H54 (cell line): Measurements from ENCODE around the gene DHX35.

Source experiments
- DNase-seq: peaks from one replicate; pipeline ENCODE4 v3.0.0; 2011; ENCODE audit warnings: low spot score, mixed read lengths; ENCODE audit not compliant: insufficient read length
- FAIRE-seq: peaks from 3 replicates; lab custom pipeline; 2011; peaks lifted over from hg19 to GRCh38; lab: Jason Lieb, UNC
- POLR2A ChIP-seq: IDR thresholded peaks from 2 replicates; pipeline ENCODE4 v1.6.1; 2011; ENCODE audit warnings: low read depth, mild to moderate bottlenecking, low read length

Gene DHX35

DNA sequence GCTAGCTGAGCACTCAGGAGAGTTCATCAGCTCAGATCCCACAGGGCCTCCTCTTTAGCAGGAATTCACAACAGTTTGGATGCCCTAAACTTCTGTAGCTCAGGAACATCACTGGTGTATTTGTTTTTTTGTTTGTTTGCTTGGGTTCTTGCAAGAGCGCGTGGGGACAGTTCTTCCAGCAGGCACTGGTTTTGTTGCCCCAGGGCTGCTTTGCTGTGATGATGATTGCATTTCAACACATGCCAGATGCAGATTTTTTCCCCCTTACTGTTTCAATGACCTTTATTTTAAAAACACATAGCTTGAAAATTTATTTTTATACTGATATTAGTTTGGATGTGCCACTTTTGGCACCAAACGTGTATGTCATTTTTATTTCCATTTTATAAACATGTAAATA, 77.1 kb downstream of the DHX35 start:
- no peak for FAIRE-seq

DNA sequence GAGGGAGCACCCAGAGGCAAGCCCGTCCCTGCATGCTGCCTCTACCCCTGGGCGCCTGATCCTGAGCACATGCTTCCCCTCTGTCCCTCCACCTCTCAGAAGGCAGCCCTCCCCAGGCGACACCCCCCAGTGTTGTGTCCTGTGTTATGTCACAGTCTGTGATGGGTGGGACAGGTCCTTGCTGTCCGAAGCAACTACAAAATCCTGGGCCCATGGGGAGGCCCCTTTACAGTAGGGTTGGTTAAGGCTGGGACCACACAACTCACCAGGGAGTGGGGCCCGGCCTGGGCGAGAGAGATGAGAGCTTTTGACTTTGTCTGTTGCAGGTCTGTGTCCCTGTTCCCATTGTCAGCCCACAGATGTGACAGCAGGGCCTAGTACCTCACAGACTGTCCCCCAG, 78.0 kb downstream of the DHX35 start:
- TF ChIP-seq POLR2A = no peak
- DNase-seq (no peak), FAIRE-seq (no peak)

More for the DNA sequence above, 77.1 kb downstream of the DHX35 start:
- no peak for TF ChIP-seq POLR2A
- no peak for DNase-seq

- TF ChIP-seq POLR2A = no peak
- FAIRE-seq (no peak), DNase-seq (no peak)
Observed at GRCh38 chr20:39041067-39041466, 78.9 kb downstream of the DHX35 start.

DNA sequence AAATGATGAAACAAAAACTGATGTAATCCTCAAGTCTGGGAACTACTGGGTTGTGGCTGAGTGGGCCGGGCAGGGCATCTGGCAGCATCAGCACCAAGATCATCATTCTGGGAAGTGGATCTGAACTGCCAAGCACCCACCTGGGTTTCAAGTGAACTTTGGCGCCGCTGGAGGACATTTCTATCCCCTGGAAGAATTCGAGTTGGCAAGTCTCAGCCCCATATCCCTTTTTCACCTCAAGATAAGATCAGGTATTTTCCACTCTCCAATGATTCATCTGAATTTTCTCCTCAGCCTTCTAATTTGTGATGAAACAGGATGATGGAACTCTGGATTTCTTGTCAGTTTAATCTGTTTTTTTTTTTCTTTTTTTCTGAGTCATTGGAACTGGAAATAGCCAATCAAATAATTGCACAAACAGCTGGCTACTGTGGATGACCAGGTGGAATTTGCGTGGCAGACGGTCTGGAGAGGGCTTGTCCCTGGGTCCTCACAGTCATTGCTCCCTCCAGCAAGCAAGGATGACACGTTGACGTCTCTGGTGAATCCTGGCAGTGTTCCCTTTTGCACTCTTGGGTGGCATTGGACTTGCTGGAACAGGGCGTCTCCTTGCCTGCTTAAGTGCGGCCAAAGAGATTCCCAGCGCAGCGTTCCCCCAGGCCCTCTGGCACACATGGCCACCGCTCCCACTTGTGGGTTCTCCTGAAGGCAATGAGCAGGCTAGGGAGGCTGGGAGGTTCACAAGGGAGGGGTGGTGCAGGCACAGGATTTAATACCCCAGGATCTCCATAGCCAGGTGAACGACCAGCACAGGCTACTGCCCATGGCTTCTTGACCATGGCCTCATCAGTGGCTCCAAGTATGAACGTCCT, 80.4 kb downstream of the DHX35 start:
- DNase-seq (no peak), FAIRE-seq (no peak)
- TF ChIP-seq POLR2A = no peak

GRCh38 chr20:39044501-39044900, 82.4 kb downstream of the DHX35 start:
- DNase-seq = no peak
- no peak for TF ChIP-seq POLR2A
- FAIRE-seq = no peak

GRCh38 chr20:39045676-39046075, 83.5 kb downstream of the DHX35 start:
- no peak for DNase-seq
- FAIRE-seq = no peak
- TF ChIP-seq POLR2A = no peak

- FAIRE-seq (no peak), DNase-seq (no peak)
- no peak for TF ChIP-seq POLR2A
Observed at GRCh38 chr20:39047417-39047985, 85.4 kb downstream of the DHX35 start.

- no peak for TF ChIP-seq POLR2A
- DNase-seq (peak; percentile 84), FAIRE-seq (no peak)
Observed at GRCh38 chr20:39048000-39048696, 86.0 kb downstream of the DHX35 start.

DNA sequence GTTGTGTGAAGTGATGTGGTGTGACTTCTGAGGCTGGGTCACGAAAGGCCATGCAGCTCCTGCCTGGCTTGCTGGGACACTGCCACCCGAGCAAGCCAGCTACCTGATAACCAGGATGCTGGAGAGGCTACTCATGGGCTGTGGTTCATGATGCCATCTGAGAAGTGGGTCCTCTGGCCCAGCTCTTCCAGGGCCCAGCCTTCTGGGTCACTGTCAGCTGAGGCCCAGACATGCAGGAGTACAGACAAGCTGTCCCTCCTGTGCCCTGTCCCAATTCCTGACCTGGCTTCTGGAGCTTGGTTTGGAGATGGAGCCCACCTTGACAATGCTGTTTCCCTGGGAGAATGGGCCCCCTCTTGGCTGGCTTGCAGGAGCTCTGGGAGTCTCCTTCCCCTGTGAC, 87.0 kb downstream of the DHX35 start:
- no peak for TF ChIP-seq POLR2A
- DNase-seq = no peak
- no peak for FAIRE-seq

GRCh38 chr20:39049684-39050554, 87.8 kb downstream of the DHX35 start:
- TF ChIP-seq POLR2A = 0 out of 2 replicates have a peak, but pooled peaks have one; percentile 15
- FAIRE-seq (no peak), DNase-seq (peak; percentile 81)

- DNase-seq (no peak), FAIRE-seq (no peak)
- no peak for TF ChIP-seq POLR2A
Observed at GRCh38 chr20:39050555-39050902, 88.4 kb downstream of the DHX35 start.

GRCh38 chr20:39052676-39053075, 90.5 kb downstream of the DHX35 start:
- DNase-seq (no peak), FAIRE-seq (no peak)
- TF ChIP-seq POLR2A = no peak

GRCh38 chr20:39057143-39057542, 95.0 kb downstream of the DHX35 start:
- DNase-seq (no peak), FAIRE-seq (no peak)
- no peak for TF ChIP-seq POLR2A
